ENCODE data around the gene NKPD1. TPM values are rescaled to one million over a fixed set of nuclear protein-coding genes. Genes with fewer than 3 reads are reported as not detected.

Gene NKPD1
- total RNA-seq, 2 donors from 2014 or later = 0.16 to 0.22 TPM

DNA sequence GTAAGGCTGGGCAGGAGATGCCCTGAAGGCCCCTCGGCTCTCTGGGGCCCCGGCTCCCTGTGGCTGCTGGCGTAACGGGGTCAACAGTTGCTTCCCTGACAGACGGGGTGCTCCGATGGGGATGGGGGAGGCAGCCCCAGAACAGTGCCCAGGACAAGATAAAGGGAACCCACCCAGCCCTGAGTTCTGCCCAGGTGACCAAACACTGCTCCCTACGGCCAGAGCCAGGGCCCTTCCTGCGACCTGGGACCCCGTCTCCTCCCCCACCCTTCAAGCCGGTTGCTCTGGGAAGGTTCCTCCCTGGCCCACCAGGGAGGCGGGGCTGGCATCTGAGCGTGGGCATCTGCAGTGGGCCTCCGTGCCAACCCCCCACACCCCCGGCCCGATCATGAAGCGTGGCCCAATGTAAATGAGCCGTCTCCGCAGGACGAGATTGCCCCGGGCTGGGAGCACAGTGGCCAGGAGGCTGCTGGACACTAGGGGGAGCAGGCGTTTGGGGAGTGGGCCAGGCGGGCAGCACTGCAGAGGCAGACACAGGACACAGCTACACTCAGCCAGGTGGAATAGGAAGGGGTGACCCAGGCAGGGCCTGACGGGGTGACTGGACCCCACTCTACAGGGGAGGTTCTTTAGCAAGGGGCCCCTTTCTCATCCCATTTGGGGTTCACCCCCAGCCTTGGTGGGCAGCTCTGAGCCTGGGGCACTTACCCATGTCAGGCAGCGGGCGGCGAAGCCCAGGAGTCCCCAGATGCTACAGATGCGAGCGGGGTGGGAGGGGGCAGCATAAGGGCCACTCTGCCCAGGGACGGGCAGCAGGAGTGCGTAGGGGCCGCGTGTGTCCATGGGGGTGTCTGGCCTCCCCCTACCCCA lies 1.2 kb upstream of the NKPD1 start:
- no peak overlapping the region for H3K4me3 ChIP-seq
- TF ChIP-seq, protein P1, sequence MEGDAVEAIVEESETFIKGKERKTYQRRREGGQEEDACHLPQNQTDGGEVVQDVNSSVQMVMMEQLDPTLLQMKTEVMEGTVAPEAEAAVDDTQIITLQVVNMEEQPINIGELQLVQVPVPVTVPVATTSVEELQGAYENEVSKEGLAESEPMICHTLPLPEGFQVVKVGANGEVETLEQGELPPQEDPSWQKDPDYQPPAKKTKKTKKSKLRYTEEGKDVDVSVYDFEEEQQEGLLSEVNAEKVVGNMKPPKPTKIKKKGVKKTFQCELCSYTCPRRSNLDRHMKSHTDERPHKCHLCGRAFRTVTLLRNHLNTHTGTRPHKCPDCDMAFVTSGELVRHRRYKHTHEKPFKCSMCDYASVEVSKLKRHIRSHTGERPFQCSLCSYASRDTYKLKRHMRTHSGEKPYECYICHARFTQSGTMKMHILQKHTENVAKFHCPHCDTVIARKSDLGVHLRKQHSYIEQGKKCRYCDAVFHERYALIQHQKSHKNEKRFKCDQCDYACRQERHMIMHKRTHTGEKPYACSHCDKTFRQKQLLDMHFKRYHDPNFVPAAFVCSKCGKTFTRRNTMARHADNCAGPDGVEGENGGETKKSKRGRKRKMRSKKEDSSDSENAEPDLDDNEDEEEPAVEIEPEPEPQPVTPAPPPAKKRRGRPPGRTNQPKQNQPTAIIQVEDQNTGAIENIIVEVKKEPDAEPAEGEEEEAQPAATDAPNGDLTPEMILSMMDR (IDR thresholded peaks at IDR 0.05) = peak in 1 of 2 donors; percentile 65
- H3K27ac ChIP-seq = no peak overlapping the region
- H3K4me1 ChIP-seq = peaks cover 0 to 28% of the 10 kb centered on the region in 2 donors
- no peak for DNase-seq (ENCODE audit: low spot score)
- H3K9me3 ChIP-seq = no peaks in the 10 kb centered on the region
- H3K27me3 ChIP-seq = no peaks in the 10 kb centered on the region
- H3K36me3 ChIP-seq = no peaks in the 10 kb centered on the region

DNA sequence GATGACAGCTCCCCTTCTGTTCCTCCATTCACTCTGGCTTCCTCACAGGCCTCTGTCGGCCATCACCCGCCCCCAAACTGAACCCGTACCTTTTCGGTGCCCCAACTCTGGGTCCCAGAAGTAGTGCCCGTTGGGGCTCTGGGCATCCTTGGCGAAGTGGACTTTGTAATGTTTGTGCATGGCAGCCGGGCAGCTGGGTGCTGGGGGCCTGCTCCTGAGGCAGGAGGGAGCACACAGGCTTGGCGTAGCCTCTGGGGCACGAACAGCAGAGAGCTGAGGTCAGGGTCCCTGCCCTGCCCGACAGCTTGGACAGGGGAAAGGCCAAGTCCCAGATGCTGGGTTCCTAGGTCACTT lies 834 bp downstream of the NKPD1 start:
- peaks cover 0 to 14% of the 10 kb centered on the region in 2 donors for H3K4me1 ChIP-seq
- no peak for DNase-seq (ENCODE audit: low spot score)
- no peaks in the 10 kb centered on the region for H3K36me3 ChIP-seq
- no peak overlapping the region for H3K4me3 ChIP-seq
- H3K9me3 ChIP-seq = no peaks in the 10 kb centered on the region
- no peaks in the 10 kb centered on the region for H3K27me3 ChIP-seq
- no peak overlapping the region for H3K27ac ChIP-seq
- TF ChIP-seq, protein P1 (IDR thresholded peaks at IDR 0.05) = no peak

DNA sequence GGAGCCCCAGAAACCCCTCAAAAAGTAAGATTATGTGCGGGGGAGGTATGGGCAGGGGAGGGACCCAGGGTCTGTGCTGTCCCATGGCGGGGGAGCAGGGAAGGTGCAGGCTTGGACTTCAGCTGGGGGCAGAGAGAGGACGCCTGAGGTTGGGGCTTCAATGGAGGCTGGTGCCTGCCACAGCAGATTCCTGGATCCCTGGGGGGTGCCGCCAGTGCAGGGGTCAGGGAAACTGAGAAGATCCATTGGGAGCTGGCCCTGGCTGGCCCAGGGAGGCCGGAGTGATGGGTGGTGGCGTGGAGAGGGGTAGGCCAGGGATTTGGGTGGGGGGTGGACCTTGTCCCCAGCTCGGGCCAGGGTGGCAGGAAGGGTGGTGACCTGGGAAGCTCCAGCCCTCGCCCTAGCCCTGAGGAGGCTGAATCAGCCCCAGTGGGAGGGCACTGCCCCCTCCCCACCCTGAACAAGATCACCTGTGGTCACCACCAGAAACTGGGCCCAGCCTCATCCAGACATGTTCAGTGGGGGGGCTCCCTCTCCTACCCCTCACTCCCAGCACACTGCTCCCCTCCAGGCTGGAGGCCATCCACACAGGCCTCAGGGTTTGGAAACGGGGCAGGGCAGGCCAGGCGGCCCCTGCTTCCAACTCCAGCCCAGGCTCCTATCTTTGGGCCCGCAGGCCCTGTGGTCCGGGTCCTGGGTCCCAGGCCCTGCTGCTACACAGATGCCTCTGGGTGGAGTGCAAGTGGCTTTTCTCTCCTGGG lies 1.4 kb downstream of the NKPD1 start:
- Histone ChIP-seq H3K4me1 (peaks cover 0 to 13% of the 10 kb centered on the region in 2 donors), H3K27ac (no peak overlapping the region), H3K27me3 (no peaks in the 10 kb centered on the region), H3K36me3 (no peaks in the 10 kb centered on the region), H3K4me3 (no peak overlapping the region), H3K9me3 (no peaks in the 10 kb centered on the region)
- TF ChIP-seq, protein P1 (IDR thresholded peaks at IDR 0.05) = no peak
- DNase-seq (ENCODE audit: low spot score) = no peak

DNA sequence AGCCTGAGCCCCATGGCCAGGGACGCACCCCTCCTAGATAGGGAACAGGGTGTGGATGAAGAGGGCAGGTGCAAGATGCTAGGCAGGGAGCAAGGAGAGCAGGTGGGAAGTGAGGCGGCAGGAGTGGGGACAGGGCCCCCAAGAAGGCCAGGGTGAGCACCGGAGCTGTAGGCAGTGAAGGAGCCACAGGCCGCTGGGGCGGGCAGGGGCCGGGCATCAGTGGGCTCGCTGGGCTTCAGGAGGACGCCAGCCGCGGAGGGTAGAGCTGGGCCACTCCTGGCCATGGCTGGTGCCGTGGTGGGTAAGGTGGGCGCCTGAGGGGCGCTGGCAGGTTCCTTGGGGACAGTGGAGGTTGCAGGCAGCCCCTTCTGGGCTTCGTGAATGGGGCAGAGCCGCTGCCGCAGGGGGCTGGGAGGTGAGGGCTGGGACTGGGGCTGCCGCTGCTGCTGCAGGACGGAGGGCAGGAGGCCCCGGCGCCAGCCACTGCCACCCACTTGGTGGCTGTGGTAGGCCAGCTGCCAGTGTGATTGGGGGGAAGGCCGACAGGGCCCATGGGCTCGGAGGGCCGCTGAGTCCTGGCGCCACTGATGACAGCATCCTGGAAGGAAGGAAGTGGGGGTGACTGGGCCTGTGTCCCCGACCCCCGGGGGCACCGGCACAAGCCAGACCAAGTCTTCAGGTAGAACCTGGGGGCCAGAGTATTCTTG lies 2.1 kb downstream of the NKPD1 start:
- TF ChIP-seq, protein P1 (IDR thresholded peaks at IDR 0.05) = no peak
- Histone ChIP-seq H3K9me3 (no peaks in the 10 kb centered on the region), H3K4me1 (peaks cover 0 to 16% of the 10 kb centered on the region in 2 donors), H3K4me3 (no peak overlapping the region), H3K27me3 (no peaks in the 10 kb centered on the region), H3K36me3 (no peaks in the 10 kb centered on the region), H3K27ac (no peak overlapping the region)
- no peak for DNase-seq (ENCODE audit: low spot score)

DNA sequence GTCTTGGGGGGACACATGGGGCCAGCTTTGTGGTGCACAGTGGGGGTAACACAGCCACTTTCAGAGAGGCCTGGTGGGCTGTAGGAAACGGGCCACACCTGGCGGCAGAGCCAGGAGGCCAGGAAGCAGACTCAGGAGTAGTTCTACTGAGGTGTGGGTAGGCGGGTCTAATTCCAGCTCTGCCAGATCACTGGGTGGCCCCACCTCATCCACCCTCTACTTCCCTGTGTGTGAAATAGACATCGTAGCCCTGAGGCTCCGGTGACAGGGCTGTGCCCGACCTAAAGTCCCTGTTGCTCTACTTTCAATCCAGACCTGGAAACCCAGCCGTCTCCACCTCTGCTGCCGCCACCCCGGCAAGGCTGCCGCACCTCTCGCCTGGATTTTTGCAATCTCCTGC lies 4.0 kb downstream of the NKPD1 start:
- TF ChIP-seq, protein P1 (IDR thresholded peaks at IDR 0.05) = no peak
- H3K9me3 ChIP-seq = no peaks in the 10 kb centered on the region
- no peak overlapping the region for H3K4me3 ChIP-seq
- no peak overlapping the region for H3K27ac ChIP-seq
- no peaks in the 10 kb centered on the region for H3K36me3 ChIP-seq
- peaks cover 0 to 30% of the 10 kb centered on the region in 2 donors for H3K4me1 ChIP-seq
- H3K27me3 ChIP-seq = peaks cover 0 to 8% of the 10 kb centered on the region in 2 donors
- DNase-seq (ENCODE audit: low spot score) = no peak

Data from right atrium auricular region (tissue), 2 donors.